Mesenchymal stem cell (in vitro differentiated cells and primary cell): ENCODE measurements around the gene CXCL17.

Experiments
- DNase-seq: peaks from one replicate; pipeline ENCODE4 v3.0.0-alpha.2; 2013
- H2AFZ ChIP-seq: one replicate; pipeline ENCODE4 v1.6.1; 2013; ENCODE audit warnings: low read depth, mild to moderate bottlenecking, control low read depth, inconsistent platforms, low read length, moderate library complexity
- H2AK5ac ChIP-seq: 2 replicates; pipeline ENCODE4 v1.6.1; 2013; ENCODE audit warnings: low read length, moderate library complexity, mild to moderate bottlenecking, inconsistent platforms; ENCODE audit not compliant: severe bottlenecking
- H2BK120ac ChIP-seq: one replicate; pipeline ENCODE4 v1.6.1; 2013; ENCODE audit warnings: low read depth, mild to moderate bottlenecking, inconsistent platforms, low read length, moderate library complexity
- H2BK12ac ChIP-seq, 2 experiments: one replicate each; pipeline ENCODE4 v1.6.1; 2013; ENCODE audit warnings: inconsistent platforms in 2 of 2, low read length in 2 of 2, mild to moderate bottlenecking in 2 of 2, moderate library complexity in 2 of 2, control low read depth in 1 of 2
- H2BK15ac ChIP-seq: one replicate; pipeline ENCODE4 v1.6.1; 2013; ENCODE audit warnings: mild to moderate bottlenecking, low read depth, inconsistent platforms; ENCODE audit not compliant: poor library complexity, severe bottlenecking
- H2BK5ac ChIP-seq: 2 replicates; pipeline ENCODE4 v1.6.1; 2013; ENCODE audit warnings: low read depth, mild to moderate bottlenecking, low read length, control low read depth, inconsistent platforms; ENCODE audit not compliant: poor library complexity, severe bottlenecking
- H3K14ac ChIP-seq, 2 experiments: one replicate each; pipeline ENCODE4 v1.6.1; 2013; ENCODE audit warnings: inconsistent platforms in 2 of 2, low read length in 2 of 2, control low read depth in 1 of 2, mild to moderate bottlenecking in 1 of 2, moderate library complexity in 1 of 2
- H3K18ac ChIP-seq, 2 experiments: one replicate each; pipeline ENCODE4 v1.6.1; 2013; ENCODE audit warnings: inconsistent platforms in 2 of 2, low read length in 2 of 2, control low read depth in 1 of 2, low read depth in 1 of 2, mild to moderate bottlenecking in 1 of 2
- H3K23ac ChIP-seq, 2 experiments: one replicate each; pipeline ENCODE4 v1.6.1; 2013; ENCODE audit warnings: inconsistent platforms in 2 of 2, low read length in 2 of 2, mild to moderate bottlenecking in 2 of 2, moderate library complexity in 2 of 2, control low read depth in 1 of 2
- H3K27ac ChIP-seq: 2 replicates; pipeline ENCODE4 v1.5.1; 2013; ENCODE audit warnings: mild to moderate bottlenecking, moderate library complexity, low read length, control low read depth, inconsistent platforms; ENCODE audit not compliant: poor library complexity, severe bottlenecking
- H3K27me3 ChIP-seq, 2 experiments: 2 replicates each; pipeline versions ENCODE4 v1.6.1 to v1.7.0; 2013; ENCODE audit warnings: low read length in 2 of 2, mild to moderate bottlenecking in 2 of 2, moderate library complexity in 2 of 2, control low read depth in 1 of 2, inconsistent platforms in 1 of 2; ENCODE audit not compliant: control insufficient read depth in 1 of 2, insufficient read depth in 1 of 2
- H3K36me3 ChIP-seq, 2 experiments: 2 replicates each; pipeline versions ENCODE4 v1.6.1 to v1.7.0; 2013; ENCODE audit warnings: low read length in 2 of 2, control low read depth in 1 of 2, inconsistent platforms in 1 of 2, low read depth in 1 of 2, mild to moderate bottlenecking in 1 of 2; ENCODE audit not compliant: insufficient read depth in 2 of 2, control insufficient read depth in 1 of 2
- H3K4ac ChIP-seq, 2 experiments: one replicate each; pipeline ENCODE4 v1.6.1; 2013; ENCODE audit warnings: inconsistent platforms in 2 of 2, low read length in 2 of 2, mild to moderate bottlenecking in 2 of 2, moderate library complexity in 2 of 2, control low read depth in 1 of 2, low read depth in 1 of 2
- H3K4me1 ChIP-seq: 2 replicates; pipeline ENCODE4 v1.6.1; 2013; ENCODE audit warnings: low read depth, low read length, control low read depth; ENCODE audit not compliant: control insufficient read depth, insufficient read depth
- H3K4me2 ChIP-seq: 2 replicates; pipeline ENCODE4 v1.6.1; 2013; ENCODE audit warnings: low read length, mild to moderate bottlenecking, inconsistent platforms; ENCODE audit not compliant: poor library complexity, severe bottlenecking
- H3K4me3 ChIP-seq, 2 experiments: 2 replicates each; pipeline versions ENCODE4 v1.5.1 to v1.7.0; 2013; ENCODE audit warnings: low read length in 2 of 2, mild to moderate bottlenecking in 2 of 2, control low read depth in 1 of 2, low read depth in 1 of 2; ENCODE audit not compliant: insufficient read depth in 1 of 2
- H3K79me1 ChIP-seq: replicated peaks from 2 replicates; pipeline ENCODE4 v1.6.1; 2013; ENCODE audit warnings: mild to moderate bottlenecking, control low read depth, low read length, inconsistent platforms; ENCODE audit not compliant: poor library complexity, severe bottlenecking
- H3K9ac ChIP-seq: 2 replicates; pipeline ENCODE4 v1.7.0; 2013; ENCODE audit warnings: mild to moderate bottlenecking, low read length, moderate library complexity
- H3K9me3 ChIP-seq: 2 replicates; pipeline ENCODE4 v1.7.0; 2013; ENCODE audit warnings: mild to moderate bottlenecking, low read length; ENCODE audit not compliant: control insufficient read depth
- H4K8ac ChIP-seq: one replicate; pipeline ENCODE4 v1.6.1; 2013; ENCODE audit warnings: inconsistent platforms, mild to moderate bottlenecking, low read length, moderate library complexity
- H4K91ac ChIP-seq: one replicate; pipeline ENCODE4 v1.6.1; 2013; ENCODE audit warnings: mild to moderate bottlenecking, low read length, inconsistent platforms
- WGBS: methylation state at CpG from one replicate; pipeline ENCODE4 v1.1.7; 2013; ENCODE audit warnings: mixed read lengths; 5-methylcytosine and 5-hydroxymethylcytosine counted together

CXCL17 gene

GRCh38 chr19:42422092-42422900, 20.4 kb downstream of the CXCL17 start:
- DNase-seq, result no peak
- no peak overlapping the region for H2BK12ac ChIP-seq
- no peak overlapping the region for H2AK5ac ChIP-seq
- H3K4me3 ChIP-seq, result peak overlapping the region; percentile 68 to 82
- H3K23ac ChIP-seq, result no peak overlapping the region
- H2AFZ ChIP-seq, result no peak overlapping the region
- H4K91ac ChIP-seq, result no peak overlapping the region
- no peak overlapping the region for H2BK120ac ChIP-seq
- H3K18ac ChIP-seq, result no peak overlapping the region
- peak overlapping the region; percentile 68 for H3K9ac ChIP-seq
- 92% methylated on average over 14 of the region's 17 CpGs for WGBS
- peaks cover 17% of the 10 kb centered on the region for H3K4me1 ChIP-seq
- no peak overlapping the region for H2BK5ac ChIP-seq
- no peak overlapping the region for H2BK15ac ChIP-seq
- no peaks in the 10 kb centered on the region for H3K9me3 ChIP-seq
- peaks cover 14 to 17% of the 10 kb centered on the region in 2 experiments for H3K27me3 ChIP-seq
- H3K36me3 ChIP-seq, result no peaks in the 10 kb centered on the region
- H3K27ac ChIP-seq, result no peak overlapping the region
- H3K79me1 ChIP-seq, result peaks cover 2% of the 10 kb centered on the region
- no peak overlapping the region for H3K14ac ChIP-seq
- no peak overlapping the region for H3K4ac ChIP-seq
- peak overlapping the region; percentile 96 for H3K4me2 ChIP-seq
- H4K8ac ChIP-seq, result peak overlapping the region; percentile 31

- Histone ChIP-seq H2BK12ac (peak overlapping the region in 1 of 2 experiments; percentile 74), H3K23ac (no peak overlapping the region), H3K14ac (no peak overlapping the region), H3K18ac (no peak overlapping the region), H3K4ac (no peak overlapping the region), H3K27ac (no peak overlapping the region), H4K91ac (no peak overlapping the region), H3K9ac (no peak overlapping the region), H2BK120ac (no peak overlapping the region), H3K27me3 (peaks cover 14 to 16% of the 10 kb centered on the region in 2 experiments), H3K4me3 (no peak overlapping the region), H3K9me3 (no peaks in the 10 kb centered on the region), H3K79me1 (peaks cover 2% of the 10 kb centered on the region), H2BK5ac (no peak overlapping the region), H2AK5ac (no peak overlapping the region), H3K36me3 (no peaks in the 10 kb centered on the region), H3K4me2 (no peak overlapping the region), H3K4me1 (peaks cover 17% of the 10 kb centered on the region), H4K8ac (no peak overlapping the region), H2BK15ac (no peak overlapping the region), H2AFZ (no peak overlapping the region)
- 90% methylated on average over 9 of the region's 9 CpGs for WGBS
- no peak for DNase-seq
Measured at GRCh38 chr19:42421591-42422031, 21.1 kb downstream of the CXCL17 start.

GRCh38 chr19:42421101-42421500, 21.6 kb downstream of the CXCL17 start:
- H2AFZ ChIP-seq, result no peak overlapping the region
- no peak overlapping the region for H3K4ac ChIP-seq
- H2BK15ac ChIP-seq, result no peak overlapping the region
- no peak overlapping the region for H3K4me3 ChIP-seq
- H2AK5ac ChIP-seq, result no peak overlapping the region
- no peak overlapping the region for H4K91ac ChIP-seq
- no peak overlapping the region for H2BK5ac ChIP-seq
- H3K23ac ChIP-seq, result no peak overlapping the region
- H3K4me1 ChIP-seq, result peaks cover 17% of the 10 kb centered on the region
- H2BK12ac ChIP-seq, result no peak overlapping the region
- no peak overlapping the region for H3K14ac ChIP-seq
- H3K36me3 ChIP-seq, result no peaks in the 10 kb centered on the region
- peaks cover 12 to 14% of the 10 kb centered on the region in 2 experiments for H3K27me3 ChIP-seq
- H2BK120ac ChIP-seq, result no peak overlapping the region
- H3K4me2 ChIP-seq, result no peak overlapping the region
- H3K9me3 ChIP-seq, result no peaks in the 10 kb centered on the region
- no peak for DNase-seq
- H3K9ac ChIP-seq, result peak overlapping the region; percentile 19
- no peak overlapping the region for H3K27ac ChIP-seq
- no peak overlapping the region for H4K8ac ChIP-seq
- no peak overlapping the region for H3K18ac ChIP-seq
- H3K79me1 ChIP-seq, result peaks cover 2% of the 10 kb centered on the region
- 86% methylated on average over 3 of the region's 4 CpGs for WGBS

- H2BK120ac ChIP-seq, result no peak overlapping the region
- H2AK5ac ChIP-seq, result no peak overlapping the region
- H3K23ac ChIP-seq, result no peak overlapping the region
- H4K8ac ChIP-seq, result no peak overlapping the region
- no peaks in the 10 kb centered on the region for H3K9me3 ChIP-seq
- peaks cover 12% of the 10 kb centered on the region in 2 experiments for H3K27me3 ChIP-seq
- DNase-seq, result peak; percentile 49
- no peak overlapping the region for H3K4me2 ChIP-seq
- H2AFZ ChIP-seq, result peak overlapping the region; percentile 3
- H3K4ac ChIP-seq, result no peak overlapping the region
- H4K91ac ChIP-seq, result no peak overlapping the region
- 62% methylated on average over 8 of the region's 10 CpGs for whole genome bisulfite sequencing
- H2BK5ac ChIP-seq, result no peak overlapping the region
- peaks cover 17% of the 10 kb centered on the region for H3K4me1 ChIP-seq
- H3K27ac ChIP-seq, result no peak overlapping the region
- peaks cover 2% of the 10 kb centered on the region for H3K79me1 ChIP-seq
- no peak overlapping the region for H2BK12ac ChIP-seq
- H3K36me3 ChIP-seq, result no peaks in the 10 kb centered on the region
- H3K18ac ChIP-seq, result no peak overlapping the region
- H3K9ac ChIP-seq, result no peak overlapping the region
- H3K14ac ChIP-seq, result peak overlapping the region in 1 of 2 experiments; percentile 4
- H3K4me3 ChIP-seq, result no peak overlapping the region
- no peak overlapping the region for H2BK15ac ChIP-seq
Measured at GRCh38 chr19:42420055-42420544, 22.6 kb downstream of the CXCL17 start.
